K562 (cell line): Measurements from ENCODE around the gene CDHR1. TPM values are rescaled to one million over a fixed set of nuclear protein-coding genes. Genes with fewer than 3 reads are reported as not detected.
A peak's percentile ranks its signal among the peaks of the same experiment; 100 is the strongest.

ENCODE experiments used
- ATAC-seq: fragments of 200-7000 bp; cut with Tn5 transposase; 3 replicates; pipeline ENCODE4 v1.9.1; 2020; ENCODE audit warnings: moderate library complexity
- BruUV-seq: library from RNA; stranded (reverse); fragments of 400-500 nt; replicated peaks from 2 replicates; lab custom pipeline; 2021; lab: Mats Ljungman, UMichigan
- CTCF ChIA-PET: fragments of 300-600 bp; formaldehyde crosslinking; extraction: SDS; loops from one replicate; lab custom pipeline; 2021; ENCODE audit warnings: low intra/inter-chr PET ratio; lab: Yijun Ruan, JAX
- POLR2A ChIA-PET: fragments of 300-600, 350-650 bp; sonication (Branson Sonifier 250); formaldehyde crosslinking; extraction: SDS; loops from one replicate; lab custom pipeline; 2021; ENCODE audit warnings: antibody characterized with exemption, inconsistent platforms; lab: Yijun Ruan, JAX
- DNase-seq, 4 experiments: peaks; one replicate each; pipeline versions ENCODE4 v3.0.0 to v3.0.0-alpha.2; 2011 to 2018; ENCODE audit warnings: low spot score in 3 of 4, mixed read lengths in 3 of 4; ENCODE audit errors: extremely low read depth in 1 of 4
- FAIRE-seq: peaks from 2 replicates; lab custom pipeline; 2011; peaks lifted over from hg19 to GRCh38; lab: Jason Lieb, UNC
- H2AFZ ChIP-seq: 2 replicates; pipeline ENCODE4 v1.6.0; 2011; ENCODE audit warnings: low read depth, low read length, control low read depth, inconsistent platforms
- H3K27ac ChIP-seq: fragments of 200-600 bp; 3 replicates; pipeline ENCODE4 v1.8.0; 2011; ENCODE audit warnings: low read depth, mild to moderate bottlenecking, control low read depth, inconsistent platforms, low read length, moderate library complexity, mixed read lengths; ENCODE audit errors: extremely low read depth
- H3K27me3 ChIP-seq, 2 experiments: fragments of 300-600 bp in 1 of 2; 2 replicates in 1 of 2; 3 replicates in 1 of 2; pipeline versions ENCODE4 v1.6.0 to v1.8.0; 2011; ENCODE audit warnings: inconsistent platforms in 2 of 2, low read length in 2 of 2, mild to moderate bottlenecking in 1 of 2, mixed read lengths in 1 of 2, moderate library complexity in 1 of 2; ENCODE audit not compliant: control insufficient read depth in 2 of 2, insufficient read depth in 2 of 2
- H3K36me3 ChIP-seq: fragments of 300-600 bp; 3 replicates; pipeline ENCODE4 v1.8.0; 2011; ENCODE audit warnings: mild to moderate bottlenecking, low read length, inconsistent platforms; ENCODE audit not compliant: control insufficient read depth, insufficient read depth
- H3K4me1 ChIP-seq, 2 experiments: fragments of 200-600 bp in 1 of 2; replicated peaks in 1 of 2; 2 replicates in 1 of 2; 3 replicates in 1 of 2; pipeline versions ENCODE4 v1.5.1 to v1.8.0; 2011; ENCODE audit warnings: inconsistent platforms in 2 of 2, low read length in 2 of 2, mild to moderate bottlenecking in 1 of 2, mixed read lengths in 1 of 2, moderate library complexity in 1 of 2; ENCODE audit not compliant: control insufficient read depth in 2 of 2, insufficient read depth in 2 of 2
- H3K4me2 ChIP-seq: 2 replicates; pipeline ENCODE4 v1.6.1; 2011; ENCODE audit warnings: low read length, control low read depth, inconsistent platforms, mixed read lengths; ENCODE audit not compliant: insufficient read depth
- H3K4me3 ChIP-seq: fragments of 200-600 bp; sonication (generic), shearing (Covaris generic); 2 replicates; pipeline ENCODE4 v1.5.1; 2016; ENCODE audit warnings: control low read depth, inconsistent platforms
- H3K79me2 ChIP-seq: fragments of 200-600 bp; 3 replicates; pipeline ENCODE4 v1.8.0; 2011; ENCODE audit warnings: low read length, inconsistent platforms; ENCODE audit not compliant: control insufficient read depth, insufficient read depth
- H3K9ac ChIP-seq, 2 experiments: 2 replicates each; pipeline versions ENCODE4 v1.6.0 to v1.6.1; 2011; ENCODE audit warnings: low read depth in 2 of 2, low read length in 2 of 2, control low read depth in 1 of 2, inconsistent platforms in 1 of 2, mild to moderate bottlenecking in 1 of 2, mixed read lengths in 1 of 2; ENCODE audit not compliant: insufficient read depth in 1 of 2
- H3K9me1 ChIP-seq: one replicate; pipeline ENCODE4 v1.6.0; 2011; ENCODE audit warnings: inconsistent platforms, mild to moderate bottlenecking, low read length, moderate library complexity; ENCODE audit not compliant: control insufficient read depth, insufficient read depth
- H3K9me3 ChIP-seq: replicated peaks from 2 replicates; pipeline ENCODE4 v1.5.1; 2011; ENCODE audit warnings: low read depth, low read length, inconsistent platforms; ENCODE audit not compliant: control insufficient read depth, insufficient read depth
- H4K20me1 ChIP-seq: replicated peaks from 2 replicates; pipeline ENCODE4 v1.6.1; 2011; ENCODE audit warnings: low read length, inconsistent platforms, mixed read lengths; ENCODE audit not compliant: control insufficient read depth, insufficient read depth
- CXXC5 ChIP-seq: fragments of 250-450 bp; sonication (Bioruptor Pico); IDR thresholded peaks from 2 replicates; pipeline ENCODE4 v1.8.0; 2022; ENCODE audit warnings: inconsistent platforms, mild to moderate bottlenecking, moderate library complexity
- E2F8 ChIP-seq: fragments of 450-650 bp; IDR thresholded peaks from 2 replicates; pipeline ENCODE4 v1.7.1; 2018; ENCODE audit warnings: mild to moderate bottlenecking, low read depth; ENCODE audit not compliant: partially characterized antibody
- GABPA ChIP-seq: fragments of 200-800 bp; sonication (Bioruptor generic); conservative IDR thresholded peaks from 2 replicates; pipeline ENCODE4 v1.6.1; 2016; ENCODE audit warnings: low read depth, missing genetic modification characterization, missing compliant biosample characterization
- HMBOX1 ChIP-seq: sonication (generic); IDR thresholded peaks from 2 replicates; pipeline ENCODE4 v1.6.1; 2016
- KDM1A ChIP-seq, 2 experiments: fragments of 450-650 bp; IDR thresholded peaks; 2 replicates each; pipeline ENCODE4 v1.6.1; 2016; ENCODE audit warnings: mild to moderate bottlenecking in 2 of 2
- KLF13 ChIP-seq: fragments of 450-650 bp; IDR thresholded peaks from 2 replicates; pipeline ENCODE4 v1.6.1; 2016; ENCODE audit warnings: missing genetic modification characterization, low read depth, mild to moderate bottlenecking, missing compliant biosample characterization, moderate library complexity, borderline replicate concordance
- MITF ChIP-seq: IDR thresholded peaks from 2 replicates; pipeline ENCODE4 v1.6.1; 2014; ENCODE audit warnings: antibody characterized with exemption
- PTRF ChIP-seq: fragments of 450-650 bp; IDR thresholded peaks from 2 replicates; pipeline ENCODE4 v1.6.1; 2016; ENCODE audit warnings: mild to moderate bottlenecking, missing genetic modification characterization, missing compliant biosample characterization
- PYGO2 ChIP-seq: fragments of 450-650 bp; IDR thresholded peaks from 2 replicates; pipeline ENCODE4 v1.6.1; 2016; ENCODE audit warnings: mild to moderate bottlenecking, missing genetic modification characterization, moderate library complexity, missing compliant biosample characterization
- RBFOX2 ChIP-seq: fragments of 200-400 bp; formaldehyde crosslinking; IDR thresholded peaks from 2 replicates; pipeline ENCODE4 v1.6.1; 2017; ENCODE audit warnings: low read depth, mild to moderate bottlenecking, low read length, moderate library complexity
- SPI1 ChIP-seq: IDR thresholded peaks from 2 replicates; pipeline ENCODE4 v1.6.1; 2011; ENCODE audit warnings: low read depth, low read length, control low read depth, borderline replicate concordance
- STAG1 ChIP-seq: sonication (generic); formaldehyde crosslinking; IDR thresholded peaks from 2 replicates; pipeline ENCODE4 v1.5.0; 2020; ENCODE audit warnings: missing genetic modification reagents, borderline replicate concordance
- TCF7L2 ChIP-seq: fragments of 150-350 bp; IDR thresholded peaks from 2 replicates; pipeline ENCODE4 v1.6.1; 2016; ENCODE audit warnings: low read depth, mild to moderate bottlenecking, low read length, moderate library complexity
- WGBS: fragments of 100-300 bp; shearing (Covaris generic); methylation state at CpG from one replicate; pipeline ENCODE4 v1.1.6; 2016; ENCODE audit warnings: low coverage, mixed read lengths; ENCODE audit not compliant: insufficient coverage; ENCODE audit errors: missing lambda C conversion rate; 5-methylcytosine and 5-hydroxymethylcytosine counted together
- in situ Hi-C: fragments of 300-500 bp; cut with MboI; formaldehyde crosslinking; loops from 4 replicates; pipeline ENCODE4 v1.15.0; 2018; ENCODE audit warnings: inconsistent platforms, mixed read lengths
- intact Hi-C: fragments of 100-400 bp; cut with micrococcal nuclease; formaldehyde crosslinking; loops from 2 replicates; pipeline ENCODE4 v1.14.2; 2022
- polyA plus RNA-seq, 8 experiments: library from polyadenylated mRNA; depleted of rRNA in 4 of 8; stranded (reverse) in 5 of 8; unstranded in 3 of 8; fragments of >200 nt; fragmentation: Nextera tagmentation in 2 of 8; fragmentation: Illumina TruSeq in 1 of 8; extraction: Ambion mirVana in 2 of 8; extraction: Trizol in 1 of 8; gene quantifications; 2 replicates each; pipeline versions ENCODE4 v1.2.1 to v1.2.3, GENCODE V29; 2011 to 2014; ENCODE audit warnings: inconsistent platforms in 1 of 8, missing spikeins in 1 of 8
- total RNA-seq, 7 experiments: library from RNA; depleted of rRNA in 6 of 7; stranded (reverse); fragments of >200 nt in 6 of 7; fragmentation: Illumina TruSeq in 2 of 7; extraction: Trizol in 2 of 7; gene quantifications; 2 replicates each; pipeline versions ENCODE4 v1.2.1 to v1.2.3, GENCODE V29; 2011 to 2021; ENCODE audit warnings: low replicate concordance in 1 of 7

Gene CDHR1
- total and polyA plus RNA-seq, 9 of the 15 experiments (the other 6 are each of a cell fraction or from before 2014, with no cell fraction given), result 0.03 to 0.99 (median 0.20) TPM

GRCh38 chr10:84149854-84150253 is 44.5 kb upstream of the CDHR1 start:
- in situ Hi-C loops, result no loop called here

GRCh38 chr10:84152769-84153168 is 41.6 kb upstream of the CDHR1 start:
- FAIRE-seq, result no peak
- no peak for TF ChIP-seq KDM1A (IDR thresholded peaks at IDR 0.05)
- no peak for TF ChIP-seq STAG1
- no peak for TF ChIP-seq KLF13 (tag)
- no peak for TF ChIP-seq HMBOX1
- no peak for TF ChIP-seq PTRF (tag)
- TF ChIP-seq MITF, result no peak
- TF ChIP-seq E2F8, result no peak
- TF ChIP-seq PYGO2, result no peak
- no peak for TF ChIP-seq CXXC5 (CRISPR knock-in tag)

More at GRCh38 chr10:84149854-84150253, 44.5 kb upstream of the CDHR1 start:
- H4K20me1 ChIP-seq, result no peaks in the 10 kb centered on the region; the same call in 1 of the 2 replicates
- H3K9ac ChIP-seq, result no peak overlapping the region
- BruUV-seq, result no TSS peak
- H3K4me1 ChIP-seq, result no peaks in the 10 kb centered on the region
- FAIRE-seq (no peak), DNase-seq (no peak), ATAC-seq (no peak)
- no peaks in the 10 kb centered on the region for H3K9me1 ChIP-seq
- 100% methylated on average over 2 of the region's 2 CpGs for WGBS
- POLR2A ChIA-PET, result interaction anchor here (0.6 to 3.5 kb wide), 6 partner anchors 9 to 104 kb away, joined by 3 to 27 read pairs (median 3); partner anchors contain the start of gene GHITM
- no peak overlapping the region for H2AFZ ChIP-seq
- intact Hi-C loops, result loop anchor here (2.0 kb wide), 1 partner anchor 55 kb away; no protein-coding TSS in a partner anchor
- TF ChIP-seq RBFOX2 (0 out of 2 replicates have a peak, but pooled peaks have one; percentile 23), GABPA (tag) (no peak), TCF7L2 (no peak), SPI1 (peak; percentile 62)
- H3K27ac ChIP-seq, result no peak overlapping the region
- no peaks in the 10 kb centered on the region for H3K9me3 ChIP-seq
- no peaks in the 10 kb centered on the region for H3K27me3 ChIP-seq
- H3K79me2 ChIP-seq, result peaks cover 3% of the 10 kb centered on the region; the same call in 1 of the 3 replicates
- CTCF ChIA-PET, result no interaction called here
- peaks cover 95% of the 10 kb centered on the region for H3K36me3 ChIP-seq
- no peak overlapping the region for H3K4me2 ChIP-seq
- H3K4me3 ChIP-seq, result no peak overlapping the region

More at GRCh38 chr10:84152769-84153168, 41.6 kb upstream of the CDHR1 start:
- ATAC-seq, result no peak
- ChIA-PET POLR2A (interaction anchor here (1.2 kb wide), 1 partner anchor 12 kb away, joined by 5 read pairs; no protein-coding TSS in a partner anchor), CTCF (no interaction called here)
- in situ Hi-C loops (no loop called here), intact Hi-C loops (no loop called here)
- Histone ChIP-seq H3K79me2 (peaks cover 3% of the 10 kb centered on the region; the same call in 1 of the 3 replicates), H2AFZ (no peak overlapping the region), H3K27me3 (no peaks in the 10 kb centered on the region), H3K9me3 (no peaks in the 10 kb centered on the region), H3K4me3 (no peak overlapping the region), H3K9me1 (no peaks in the 10 kb centered on the region), H3K27ac (no peak overlapping the region), H3K9ac (no peak overlapping the region), H4K20me1 (peaks cover 2% of the 10 kb centered on the region; the same call in 1 of the 2 replicates), H3K36me3 (peaks cover 70% of the 10 kb centered on the region), H3K4me1 (no peaks in the 10 kb centered on the region), H3K4me2 (no peak overlapping the region)
- no TSS peak for BruUV-seq
- DNase-seq, result no peak
